B cell (primary cell): ENCODE measurements around the gene RAB27A. TPM values are rescaled to one million over a fixed set of nuclear protein-coding genes. Genes with fewer than 3 reads are reported as not detected.
A peak's percentile ranks its signal among the peaks of the same experiment; 100 is the strongest.

ENCODE experiments used
- ATAC-seq: fragments of 200-7000 bp; cut with Tn5 transposase; one replicate; pipeline ENCODE4 v1.10.0; 2021; ENCODE audit warnings: low read depth, mild to moderate bottlenecking, moderate number of reproducible peaks, moderate library complexity
- CTCF ChIA-PET: fragments of 350-600 bp; sonication (Branson Sonifier 250); formaldehyde crosslinking; loops from one replicate; lab custom pipeline; 2021; ENCODE audit warnings: antibody characterized with exemption, inconsistent platforms; lab: Charles Lee
- POLR2A ChIA-PET: fragments of 350-600 bp; sonication (Branson Sonifier 250); formaldehyde crosslinking; loops from one replicate; lab custom pipeline; 2021; ENCODE audit warnings: antibody characterized with exemption; lab: Charles Lee
- DNase-seq: peaks from one replicate; pipeline ENCODE4 v3.0.0; 2013
- H2AFZ ChIP-seq: 2 replicates; pipeline ENCODE4 v1.6.1; 2012; ENCODE audit warnings: mild to moderate bottlenecking, low read depth, low read length; ENCODE audit not compliant: insufficient read depth, poor library complexity, severe bottlenecking
- H3K27ac ChIP-seq, 2 donors: 1 replicate in 1 of 2; 2 replicates in 1 of 2; pipeline ENCODE4 v1.5.1; 2012 to 2013; ENCODE audit warnings: low read length in 2 of 2, mild to moderate bottlenecking in 2 of 2, moderate library complexity in 1 of 2
- H3K27me3 ChIP-seq, 4 experiments: fragments of 200-600 bp in 1 of 4; sonication (generic) in 1 of 4; replicated peaks in 1 of 4; 1 replicate in 2 of 4; 2 replicates in 2 of 4; pipeline versions ENCODE4 v1.6.1 to v1.7.0; 2013 to 2016; ENCODE audit warnings: low read length in 3 of 4, mild to moderate bottlenecking in 2 of 4, mixed read lengths in 1 of 4, moderate library complexity in 1 of 4; ENCODE audit not compliant: insufficient read depth in 4 of 4, control insufficient read depth in 3 of 4; ENCODE audit errors: control extremely low read depth in 1 of 4
- H3K36me3 ChIP-seq, 2 experiments: replicated peaks in 1 of 2; 1 replicate in 1 of 2; 2 replicates in 1 of 2; pipeline versions ENCODE4 v1.6.1 to v1.7.1; 2013; ENCODE audit warnings: low read length in 1 of 2; ENCODE audit not compliant: insufficient read depth in 2 of 2, control insufficient read depth in 1 of 2; ENCODE audit errors: control extremely low read depth in 1 of 2, extremely low read depth in 1 of 2
- H3K4me1 ChIP-seq, 2 donors: fragments of 200-600 bp in 1 of 2; sonication (generic) in 1 of 2; 1 replicate in 1 of 2; 2 replicates in 1 of 2; pipeline versions ENCODE4 v1.5.1 to v1.6.1; 2013 to 2017; ENCODE audit warnings: low read length in 2 of 2; ENCODE audit not compliant: control insufficient read depth in 2 of 2, insufficient read depth in 2 of 2
- H3K4me2 ChIP-seq: replicated peaks from 2 replicates; pipeline ENCODE3; 2012; ENCODE audit warnings: mild to moderate bottlenecking, low read depth, low read length; ENCODE audit not compliant: poor library complexity, severe bottlenecking
- H3K4me3 ChIP-seq, 5 experiments: fragments of 200-600 bp in 1 of 5; sonication (generic) in 1 of 5; 1 replicate in 3 of 5; 2 replicates in 2 of 5; pipeline versions ENCODE4 v1.5.1 to v1.7.0; 2011 to 2016; ENCODE audit warnings: low read length in 4 of 5, mild to moderate bottlenecking in 4 of 5, low read depth in 2 of 5, control low read depth in 1 of 5, moderate library complexity in 1 of 5; ENCODE audit not compliant: insufficient read depth in 1 of 5; ENCODE audit errors: control extremely low read depth in 1 of 5, extremely low read depth in 1 of 5
- H3K79me2 ChIP-seq: fragments of 200-600 bp; sonication (generic); one replicate; pipeline ENCODE4 v1.6.0; 2016; ENCODE audit warnings: low read length; ENCODE audit not compliant: control insufficient read depth, insufficient read depth
- H3K9ac ChIP-seq: fragments of 200-600 bp; sonication (generic); 2 replicates; pipeline ENCODE4 v1.6.1; 2017; ENCODE audit warnings: mild to moderate bottlenecking, low read length, moderate library complexity
- H3K9me3 ChIP-seq, 3 donors: one replicate each; pipeline versions ENCODE4 v1.6.1 to v1.7.1; 2013; ENCODE audit warnings: low read length in 2 of 3; ENCODE audit not compliant: control insufficient read depth in 2 of 3, insufficient read depth in 1 of 3; ENCODE audit errors: control extremely low read depth in 1 of 3
- H4K20me1 ChIP-seq: 2 replicates; pipeline ENCODE4 v1.6.0; 2012; ENCODE audit warnings: mild to moderate bottlenecking, low read length; ENCODE audit not compliant: insufficient read depth, control insufficient read depth, poor library complexity, severe bottlenecking
- H3K27ac Mint-ChIP-seq: one replicate; pipeline ENCODE4 v1.8.0; 2021; ENCODE audit warnings: mixed read lengths
- H3K27me3 Mint-ChIP-seq: one replicate; pipeline ENCODE4 v1.8.0; 2021; ENCODE audit warnings: mixed read lengths
- H3K4me1 Mint-ChIP-seq: one replicate; pipeline ENCODE4 v1.8.0; 2021; ENCODE audit warnings: mixed read lengths
- H3K4me3 Mint-ChIP-seq: one replicate; pipeline ENCODE4 v1.8.0; 2021; ENCODE audit warnings: mixed read lengths
- H3K9me3 Mint-ChIP-seq: one replicate; pipeline ENCODE4 v1.8.0; 2022; ENCODE audit warnings: mixed read lengths; ENCODE audit not compliant: insufficient read depth
- CTCF ChIP-seq: fragments of 200-600 bp; IDR thresholded peaks from one replicate; pipeline ENCODE4 v1.8.0; 2022; ENCODE audit warnings: antibody characterized with exemption, mild to moderate bottlenecking
- EZH2 ChIP-seq: IDR thresholded peaks from 2 replicates; pipeline ENCODE4 v1.6.1; 2012; ENCODE audit warnings: borderline replicate concordance, low read depth, mild to moderate bottlenecking, moderate library complexity, low read length; ENCODE audit not compliant: insufficient read depth, poor library complexity, severe bottlenecking
- WGBS: methylation state at CpG from one replicate; pipeline ENCODE4 v1.1.5; 2013; ENCODE audit warnings: missing lambda C conversion rate; ENCODE audit not compliant: insufficient coverage; 5-methylcytosine and 5-hydroxymethylcytosine counted together
- intact Hi-C: fragments of 100-400 bp; cut with micrococcal nuclease; formaldehyde crosslinking; loops from one replicate; pipeline ENCODE4 v1.10.0; 2022
- polyA plus RNA-seq: library from polyadenylated mRNA; depleted of rRNA; stranded (reverse); fragments of >200 nt; gene quantifications from 2 replicates; pipeline ENCODE4 v1.2.3, GENCODE V29; 2012
- total RNA-seq, 2 donors: library from RNA; stranded (reverse); fragments of 120-200 nt in 1 of 2; gene quantifications; 1 replicate in 1 of 2; 2 replicates in 1 of 2; pipeline versions ENCODE4 v1.2.3 to v1.2.4, GENCODE V29; 2013 to 2022

The RAB27A gene
- total and polyA plus RNA-seq, 2 donors (not counting 1 experiment from before 2014, with no cell fraction given): 7.2 to 19.0 TPM

- no peaks in the 10 kb centered on the region for H3K27me3 ChIP-seq
- TF ChIP-seq EZH2 (no peak), CTCF (no peak)
- H3K4me2 ChIP-seq: peak overlapping the region; percentile 86
- Mint-ChIP-seq H3K27me3 (no peaks in the 10 kb centered on the region), H3K9me3 (no peaks in the 10 kb centered on the region), H3K4me3 (peak overlapping the region; percentile 30), H3K4me1 (peaks cover 58% of the 10 kb centered on the region), H3K27ac (peak overlapping the region; percentile 10)
- H4K20me1 ChIP-seq: no peaks in the 10 kb centered on the region
- H3K4me3 ChIP-seq: no peak overlapping the region
- H3K9ac ChIP-seq: no peak overlapping the region
- H3K79me2 ChIP-seq: peaks cover 6% of the 10 kb centered on the region
- CTCF ChIA-PET: interaction anchor here (0.7 to 2.4 kb wide), 5 partner anchors 10 to 214 kb away, joined by 3 to 16 read pairs (median 3); partner anchors contain the start of genes PIGB and PIGBOS1
- POLR2A ChIA-PET: interaction anchor here (1.0 kb wide), 1 partner anchor 98 kb away, joined by 3 read pairs; the partner anchor contains the start of genes PIGB and PIGBOS1
- peaks cover 54 to 58% of the 10 kb centered on the region in 2 donors for H3K4me1 ChIP-seq
- DNase-seq (peak; percentile 33), ATAC-seq (peak; percentile 25)
- peak overlapping the region; percentile 17 for H2AFZ ChIP-seq
- no peaks in the 10 kb centered on the region for H3K9me3 ChIP-seq
- no peak overlapping the region for H3K27ac ChIP-seq
- intact Hi-C loops: loop anchor here (1.0 to 5.0 kb wide), 2 partner anchors 36 to 187 kb away; partner anchors contain the start of genes CCPG1 and PIERCE2
- no peaks in the 10 kb centered on the region for H3K36me3 ChIP-seq
- 3% methylated on average over 3 of the region's 6 CpGs for WGBS
Observed at GRCh38 chr15:55221090-55222011, 68.3 kb downstream of the RAB27A start.
